ENCODE measurements around the gene CNDP1. TPM values are rescaled to one million over a fixed set of nuclear protein-coding genes. Genes with fewer than 3 reads are reported as not detected.

CNDP1 gene
- total RNA-seq, 2 experiments from 2014 or later, result not detected

Other genes starting within 250 kb of the CNDP1 start
- 10 to 100 TPM; 48.5 to 51.5 TPM for gene CYB5A, start 242.5 kb upstream of the CNDP1 start, total RNA-seq
- not detected for gene C18orf63, start 218.7 kb upstream of the CNDP1 start, total RNA-seq
- gene DIPK1C, start 77.2 kb upstream of the CNDP1 start, total RNA-seq, result not detected
- 100 to 1,000 TPM; 201 to 207 TPM for gene CNDP2, start 38.1 kb upstream of the CNDP1 start, total RNA-seq
- gene ZNF407, start 63.4 kb downstream of the CNDP1 start, total RNA-seq, result 10 to 100 TPM in 1 of 2 experiments, 1 to 10 TPM in 1; 9.6 to 10.3 TPM